GM19035 (cell line): ENCODE data around the gene PHF21A.
"Not testable (repeated sequence)": the region's sequence is repeated elsewhere in the genome, so short reads cannot be mapped to it uniquely, and the experiment has no call there.

Source experiments
- ATAC-seq: cut with Tn5 transposase; IDR thresholded peaks from one replicate; pipeline ENCODE4 v1.9.1; 2021; ENCODE audit not compliant: unreplicated experiment

PHF21A gene

DNA sequence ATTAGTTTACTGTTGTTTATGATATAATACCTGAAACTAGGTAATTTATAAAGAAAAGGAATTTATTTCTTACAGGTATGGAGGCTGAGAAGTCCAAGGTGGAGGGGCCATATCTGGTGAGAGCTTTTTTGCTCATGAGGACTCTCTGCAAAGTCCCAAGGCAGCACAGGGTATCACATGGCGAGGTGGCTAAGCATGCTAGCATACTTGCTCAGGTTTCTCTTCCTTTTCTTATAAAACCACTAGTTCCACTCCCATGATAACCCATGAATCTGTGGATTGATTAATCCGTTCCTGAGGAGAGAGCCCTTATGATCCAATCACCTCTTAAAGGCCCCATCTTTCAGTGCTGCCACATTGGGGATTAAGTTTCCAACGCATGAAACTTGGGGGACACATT, 82.7 kb downstream of the PHF21A start:
- ATAC-seq = no peak

DNA sequence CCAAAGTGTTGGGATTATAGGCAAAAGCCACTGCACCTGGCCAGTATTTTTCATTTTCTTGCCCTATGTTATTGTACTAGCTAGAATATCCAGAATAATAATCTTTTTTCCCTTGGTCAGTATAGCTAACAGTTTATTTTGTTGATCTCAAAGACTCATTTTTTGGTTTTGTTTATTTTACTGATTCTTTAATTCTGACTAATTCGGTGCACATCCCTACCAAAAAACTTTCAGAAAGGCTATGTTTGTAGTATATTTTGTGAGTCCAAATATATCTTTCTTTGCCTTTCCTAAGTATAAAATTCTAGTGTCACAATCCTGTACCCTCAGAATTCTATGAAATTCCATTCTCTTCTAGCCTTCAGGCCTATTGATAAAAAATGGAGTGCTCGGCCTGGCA, 84.3 kb downstream of the PHF21A start:
- no peak for ATAC-seq

GRCh38 chr11:46036009-46036408, 85.2 kb downstream of the PHF21A start:
- no peak for ATAC-seq

DNA sequence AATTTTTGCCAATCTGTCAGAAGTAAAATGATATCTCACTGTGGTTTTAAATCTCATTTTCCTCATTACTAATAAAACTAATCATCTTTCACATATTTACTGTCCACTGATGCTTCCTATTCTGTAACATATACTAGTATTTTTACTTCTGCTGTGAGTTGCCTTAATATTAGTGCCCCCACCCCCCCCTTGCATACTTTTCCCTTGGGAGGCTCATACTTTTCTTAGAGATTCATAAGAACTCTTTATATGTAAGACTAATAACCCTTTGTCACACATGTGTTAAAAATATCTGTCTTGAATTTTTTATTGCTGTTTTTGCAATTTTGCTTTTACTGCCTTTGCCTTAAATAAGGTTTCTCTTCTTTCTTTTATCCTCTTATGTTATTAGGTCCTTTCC, 87.2 kb downstream of the PHF21A start:
- ATAC-seq = no peak

DNA sequence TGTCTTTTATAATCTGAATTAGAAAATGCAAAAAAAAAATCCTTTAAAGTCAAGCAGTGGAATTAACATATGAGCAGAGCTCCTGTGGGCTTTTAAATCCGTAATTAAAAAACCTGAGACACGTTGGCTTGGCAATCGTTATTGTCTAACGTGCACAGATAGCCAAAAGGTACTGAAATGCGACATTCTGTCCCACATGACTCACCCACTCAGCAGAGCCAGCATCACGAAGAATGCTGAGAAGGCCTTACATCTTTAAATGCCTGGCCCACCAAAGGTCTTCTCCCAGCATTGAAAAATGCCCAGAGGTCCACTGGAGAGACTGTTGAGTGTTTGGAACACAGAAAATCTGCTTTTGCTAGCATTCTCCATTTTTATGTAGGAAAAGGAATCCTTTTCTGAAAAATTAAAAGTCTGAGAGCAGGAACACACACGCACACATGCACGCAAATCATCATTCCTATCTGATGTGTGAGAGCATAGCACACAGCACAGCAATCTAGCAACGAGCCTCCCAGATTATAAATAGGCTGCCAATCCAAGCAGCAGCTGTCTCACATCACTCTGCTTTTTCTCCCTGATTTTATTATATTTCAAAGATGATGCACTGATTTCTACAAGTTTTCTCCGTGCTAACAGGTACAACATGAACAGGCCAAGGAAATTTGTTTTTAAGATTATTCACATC, 94.5 kb downstream of the PHF21A start:
- ATAC-seq = no peak

DNA sequence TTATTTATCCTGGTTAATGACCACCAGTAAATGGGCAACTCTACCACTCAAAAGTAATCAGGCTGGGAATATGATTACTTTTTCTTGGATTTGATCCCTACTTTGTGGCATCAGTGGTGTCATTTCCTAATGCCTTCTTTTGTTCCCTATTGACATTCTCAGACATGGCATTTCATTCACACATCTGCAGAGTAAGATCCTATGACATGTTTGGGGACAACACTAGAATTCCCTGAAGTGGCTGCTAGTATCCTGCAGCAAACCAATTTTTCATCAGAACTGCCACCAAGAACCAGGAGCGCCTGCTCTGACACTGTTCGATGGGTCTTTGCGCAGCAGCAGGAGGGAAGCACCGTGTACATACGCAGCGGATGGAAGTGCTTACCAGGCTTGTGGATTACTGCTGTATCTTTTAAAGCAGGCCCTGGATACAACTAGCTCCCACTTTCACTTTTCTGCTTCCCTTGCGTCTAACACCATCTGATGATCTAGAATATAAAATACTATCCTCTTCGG, 101.1 kb downstream of the PHF21A start:
- ATAC-seq = no peak

GRCh38 chr11:46018651-46019050, 102.6 kb downstream of the PHF21A start:
- ATAC-seq = no peak

GRCh38 chr11:46017341-46017740, 103.9 kb downstream of the PHF21A start:
- ATAC-seq = no peak

DNA sequence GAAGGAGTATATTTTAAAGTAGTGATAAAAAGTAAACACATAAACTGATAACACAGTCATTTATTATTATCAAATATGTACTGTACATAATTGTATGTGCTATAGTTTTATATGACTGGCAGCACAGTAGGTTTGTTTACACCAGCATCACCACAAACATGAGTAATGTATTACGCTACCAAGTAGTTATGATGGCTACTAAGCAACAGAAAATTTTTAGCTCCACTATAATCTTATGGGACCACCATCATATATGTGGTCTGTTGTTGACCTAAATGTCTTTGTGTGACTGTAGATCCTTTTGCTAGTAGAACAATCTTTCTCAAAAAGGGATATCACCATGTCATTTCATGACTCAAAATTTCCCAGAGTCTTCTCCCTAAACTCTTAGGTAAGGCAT, 105.3 kb downstream of the PHF21A start:
- ATAC-seq = no peak

DNA sequence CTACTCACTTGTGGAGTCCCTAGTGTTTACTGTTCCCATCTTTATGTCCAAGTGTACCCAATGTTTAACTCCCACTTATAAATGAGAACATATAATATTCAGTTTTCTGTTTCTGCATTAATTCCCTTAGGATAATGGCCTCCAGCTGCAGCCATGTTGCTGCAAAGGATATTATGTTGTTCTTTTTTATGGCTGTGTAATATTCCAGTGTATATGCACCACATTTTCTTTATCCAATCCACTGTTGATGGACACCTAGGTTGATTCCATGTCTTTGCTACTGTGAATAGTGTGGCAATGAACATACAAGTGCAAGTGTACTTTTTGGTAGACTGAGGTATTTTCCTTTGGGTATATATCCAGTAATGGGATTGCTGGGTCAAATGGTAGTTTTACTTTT, 107.1 kb downstream of the PHF21A start:
- not testable (repeated sequence) for ATAC-seq

GRCh38 chr11:46012185-46012584, 109.1 kb downstream of the PHF21A start:
- ATAC-seq = no peak

DNA sequence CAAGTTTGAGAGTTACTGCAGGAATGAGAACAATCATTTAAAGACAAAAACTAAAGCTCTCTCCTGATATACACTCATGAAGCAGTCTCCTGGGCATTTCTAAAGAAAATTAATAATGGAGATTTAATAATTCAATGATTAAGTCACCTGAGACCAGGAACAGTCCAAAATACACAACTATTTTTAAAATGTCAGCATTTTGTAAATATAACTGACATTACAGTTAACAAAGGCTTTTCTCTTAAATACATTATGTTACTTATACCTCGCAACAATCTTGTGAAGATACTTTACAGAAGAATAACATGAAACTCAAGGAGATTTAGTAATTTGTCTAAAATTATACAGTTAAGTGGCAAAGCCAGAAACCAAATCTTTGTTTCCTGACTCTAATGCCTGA, 111.2 kb downstream of the PHF21A start:
- ATAC-seq = no peak

GRCh38 chr11:46009647-46010046, 111.6 kb downstream of the PHF21A start:
- ATAC-seq = no peak

DNA sequence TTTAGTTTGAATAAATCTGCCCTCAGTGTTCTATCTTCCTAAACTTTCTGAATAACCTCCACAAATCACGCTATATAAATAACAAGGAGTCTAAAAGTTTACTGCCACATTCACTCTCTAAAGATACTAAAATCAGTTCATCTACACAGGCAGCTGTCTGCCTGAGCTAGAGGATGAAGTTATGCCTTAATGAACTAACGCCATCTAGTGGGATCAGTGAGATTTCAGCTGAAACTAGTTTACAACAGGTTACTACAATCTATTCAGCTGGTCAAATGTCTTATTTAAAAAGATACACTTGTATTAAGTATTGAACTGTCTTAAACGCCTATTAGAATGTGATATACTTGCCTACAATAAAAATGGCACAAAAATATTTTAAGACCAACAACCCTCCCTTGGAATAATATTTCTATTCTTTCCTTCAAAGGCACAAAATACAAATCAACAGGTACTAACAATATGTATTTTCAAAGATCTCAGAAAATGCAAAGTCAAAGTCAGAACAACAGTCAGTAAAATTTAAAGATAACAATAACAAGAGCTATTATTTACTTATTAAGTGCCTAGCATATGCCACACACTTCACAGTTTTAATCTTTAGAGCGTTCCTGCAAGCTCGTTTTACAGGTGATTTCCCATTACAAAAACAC, 114.7 kb downstream of the PHF21A start:
- ATAC-seq = no peak

DNA sequence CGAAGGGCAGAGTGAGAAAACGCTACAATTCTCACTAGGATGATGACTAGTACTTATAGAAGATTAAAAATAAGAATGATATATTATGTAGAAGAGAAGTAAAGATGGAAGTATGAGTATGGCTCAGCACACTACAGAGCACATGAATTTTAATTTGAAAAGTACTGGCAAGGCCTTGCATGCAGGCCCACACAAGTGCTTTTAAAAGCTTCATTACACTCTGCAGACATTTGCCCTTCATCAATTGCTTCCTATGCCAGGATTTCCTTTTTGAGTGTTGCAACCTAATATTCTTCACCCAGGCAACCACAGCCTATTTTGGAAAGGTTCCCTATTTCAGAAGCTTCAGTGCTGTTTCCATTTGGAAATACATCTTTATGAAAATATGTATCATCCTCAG, 117.7 kb downstream of the PHF21A start:
- ATAC-seq = no peak

DNA sequence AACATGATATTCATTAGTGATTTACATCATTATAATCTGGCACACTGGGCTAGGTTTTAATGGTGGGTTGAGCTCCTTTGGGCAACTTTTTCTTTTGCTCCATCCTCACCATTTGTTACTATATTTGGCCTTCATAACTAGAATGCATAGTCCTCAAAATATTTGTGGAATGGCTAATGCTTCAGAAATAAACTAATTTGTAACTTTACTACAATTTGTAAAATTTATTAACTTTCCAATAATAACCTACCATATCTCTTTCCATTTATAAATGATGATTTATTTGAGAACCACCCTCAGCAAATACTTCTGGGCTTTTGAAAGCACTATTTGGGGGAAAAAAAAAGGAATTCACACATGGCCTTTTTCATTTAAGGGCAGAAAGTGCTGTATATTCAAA, 119.1 kb downstream of the PHF21A start:
- no peak for ATAC-seq

DNA sequence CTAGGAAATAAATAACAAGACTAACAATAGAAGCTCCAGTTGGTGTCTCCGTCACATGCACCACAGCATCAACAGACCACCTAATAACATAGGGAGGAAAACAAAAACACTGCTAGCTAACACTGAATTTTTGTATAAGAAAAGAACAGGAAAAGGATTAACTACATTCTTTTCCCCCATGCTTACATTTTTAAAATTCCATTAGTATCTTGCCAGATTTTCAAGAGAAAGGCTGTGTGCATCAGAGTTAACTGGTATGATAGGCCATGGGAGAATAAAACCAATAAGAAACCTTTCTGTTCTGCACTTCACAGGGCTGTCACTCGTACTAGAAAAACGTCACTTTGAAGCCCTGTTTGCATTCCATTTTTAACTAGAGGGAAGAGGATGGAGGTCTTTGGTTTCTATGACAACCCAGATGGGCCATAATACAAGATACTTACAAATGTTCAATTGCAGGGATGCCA, 119.8 kb downstream of the PHF21A start:
- ATAC-seq = no peak

DNA sequence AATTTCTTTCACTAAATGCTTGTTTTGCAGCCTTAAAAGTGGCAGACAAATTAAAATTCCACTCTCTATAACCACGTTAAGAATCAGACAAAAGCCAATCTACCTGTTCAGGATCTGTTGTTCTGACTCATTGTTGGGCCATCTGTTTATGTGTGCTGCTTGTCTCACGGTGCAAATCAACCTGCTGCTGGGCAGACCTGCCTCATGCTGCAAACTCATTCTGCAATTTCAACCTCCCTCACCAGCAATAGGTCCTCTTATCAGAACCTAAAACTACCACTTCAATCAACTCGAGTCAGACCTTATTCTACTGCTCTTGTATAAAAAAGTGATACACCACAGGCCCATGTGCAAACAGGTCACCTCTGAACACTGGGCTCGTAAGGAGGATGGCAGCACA, 123.7 kb downstream of the PHF21A start:
- ATAC-seq = no peak

GRCh38 chr11:45995342-45995734, 125.9 kb downstream of the PHF21A start:
- ATAC-seq = no peak

DNA sequence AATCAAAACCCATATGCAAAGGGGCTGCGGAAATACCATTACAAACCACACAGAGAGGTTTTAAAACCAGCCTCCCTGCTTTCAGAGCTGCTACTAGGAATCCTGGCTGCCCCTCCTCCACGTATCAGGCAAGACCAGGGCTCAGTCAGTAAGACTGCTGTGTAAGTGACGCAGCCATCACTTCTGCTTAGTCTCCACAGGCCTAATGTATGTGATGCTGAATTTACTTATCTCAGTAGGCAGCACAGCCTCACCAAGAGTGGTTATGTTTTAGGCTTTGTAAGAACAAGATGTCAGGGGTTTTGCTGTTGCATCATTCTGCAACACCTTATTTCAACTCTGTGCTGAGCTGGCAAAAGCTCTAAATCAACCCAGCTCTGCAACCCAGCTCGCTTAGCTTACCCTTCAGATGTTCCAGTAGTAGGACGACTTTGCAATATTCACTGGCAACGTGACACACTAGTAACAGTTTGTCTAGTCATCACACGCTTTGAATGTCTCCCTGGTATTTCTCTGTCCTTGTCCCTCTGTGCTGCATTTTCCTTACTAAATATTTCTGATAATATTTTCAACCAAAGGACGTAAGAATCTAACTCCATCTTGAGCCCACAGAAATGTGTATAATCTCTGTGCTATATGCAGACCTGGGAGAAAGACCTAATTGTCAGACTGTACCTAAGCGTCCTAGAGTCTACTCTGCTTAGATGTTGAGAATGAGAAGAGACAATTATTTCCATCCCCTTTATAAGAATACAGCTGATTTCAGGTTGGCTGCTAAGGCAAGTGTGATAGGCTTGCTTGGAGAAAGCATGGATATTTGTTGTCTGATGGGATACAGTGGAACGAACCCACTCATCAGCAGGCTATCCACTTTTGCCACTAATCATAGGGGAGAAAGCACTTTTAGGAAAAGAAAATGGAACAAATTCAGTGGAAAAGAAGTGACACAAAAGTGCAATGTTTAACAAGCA, 126.6 kb downstream of the PHF21A start:
- no peak for ATAC-seq

DNA sequence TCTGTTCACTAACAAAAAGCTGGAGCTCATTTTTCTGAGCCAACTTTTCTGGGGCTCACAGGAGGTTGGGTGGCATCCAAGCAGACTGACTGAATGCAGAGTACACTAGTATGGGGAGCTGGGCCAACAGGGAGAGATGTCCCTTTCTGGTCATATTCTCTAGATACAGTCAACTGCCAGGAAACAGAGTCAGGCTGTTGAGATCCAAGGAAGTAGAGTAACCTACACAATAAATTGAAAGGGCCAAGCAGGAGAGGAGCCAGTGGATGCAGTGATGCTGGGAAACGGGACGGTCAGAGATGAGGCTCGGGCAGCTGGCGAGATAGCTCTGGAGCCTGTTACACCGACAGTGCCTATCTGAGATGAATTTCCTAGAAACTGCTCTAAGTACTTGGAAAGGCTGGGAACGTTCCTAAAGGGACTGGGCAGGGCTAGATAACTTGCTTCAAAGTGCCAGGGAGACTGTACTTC, 127.7 kb downstream of the PHF21A start:
- no peak for ATAC-seq
